ENCODE data around the gene ANXA11. TPM values are rescaled to one million over a fixed set of nuclear protein-coding genes. Genes with fewer than 3 reads are reported as not detected.

The ANXA11 gene
- total and polyA plus RNA-seq, 2 donors (not counting 1 experiment from before 2014, with no cell fraction given): 124 to 206 TPM

- TF ChIP-seq EZH2 (IDR thresholded peaks at IDR 0.05; ENCODE audit: low read length, missing control alignments) (no peak), CTCF (conservative IDR thresholded peaks at IDR 0.05 in 1 of 2, IDR thresholded peaks at IDR 0.05 in 1 of 2; ENCODE audit: low read depth in 1 of 2, low read length in 2 of 2) (no peak)
- H3K9ac ChIP-seq (ENCODE audit: insufficient read depth, low read length): no peak overlapping the region
- DNase-seq (ENCODE audit: low read depth in 2 of 2): no peak
These were observed 60.6 kb downstream of the ANXA11 start for GRCh38 chr10:80144696-80145131.

GRCh38 chr10:80144067-80144695 lies 61.2 kb downstream of the ANXA11 start:
- no peak overlapping the region for H2AFZ ChIP-seq (ENCODE audit: low read length)
- H3K27me3 ChIP-seq (ENCODE audit: control insufficient read depth, insufficient read depth, low read length): no peaks in the 10 kb centered on the region
- TF ChIP-seq EZH2 (IDR thresholded peaks at IDR 0.05; ENCODE audit: low read length, missing control alignments) (no peak), CTCF (conservative IDR thresholded peaks at IDR 0.05 in 1 of 2, IDR thresholded peaks at IDR 0.05 in 1 of 2; ENCODE audit: low read depth in 1 of 2, low read length in 2 of 2) (no peak)
- no peak for DNase-seq (ENCODE audit: low read depth in 2 of 2)
- H3K9ac ChIP-seq (ENCODE audit: insufficient read depth, low read length): no peak overlapping the region
- no peak overlapping the region for H3K4me3 ChIP-seq (replicated peaks in 1 of 4; ENCODE audit: control extremely low read depth in 1 of 4, insufficient read depth in 1 of 4, low read depth in 3 of 4, low read length in 4 of 4)
- no peak overlapping the region for H3K27ac ChIP-seq (ENCODE audit: insufficient read depth, low read length)
- H3K79me2 ChIP-seq (ENCODE audit: control insufficient read depth, insufficient read depth, low read length): peaks cover 2% of the 10 kb centered on the region
- H3K4me2 ChIP-seq (ENCODE audit: extremely low read depth, insufficient read depth, low read length): no peak overlapping the region
- H4K20me1 ChIP-seq (ENCODE audit: control insufficient read depth, extremely low read depth, insufficient read depth, low read length): no peaks in the 10 kb centered on the region
- H3K9me3 ChIP-seq (ENCODE audit: control insufficient read depth, insufficient read depth, low read depth, low read length): no peaks in the 10 kb centered on the region
- peaks cover 13% of the 10 kb centered on the region for H3K36me3 ChIP-seq (ENCODE audit: control insufficient read depth, insufficient read depth, low read length)
- H3K4me1 ChIP-seq (ENCODE audit: control insufficient read depth, extremely low read depth, insufficient read depth, low read length): peaks cover 8% of the 10 kb centered on the region

More at GRCh38 chr10:80144696-80145131, 60.6 kb downstream of the ANXA11 start:
- Histone ChIP-seq H3K79me2 (ENCODE audit: control insufficient read depth, insufficient read depth, low read length) (no peaks in the 10 kb centered on the region), H3K4me2 (ENCODE audit: extremely low read depth, insufficient read depth, low read length) (no peak overlapping the region), H3K27ac (ENCODE audit: insufficient read depth, low read length) (no peak overlapping the region), H3K9me3 (ENCODE audit: control insufficient read depth, insufficient read depth, low read depth, low read length) (no peaks in the 10 kb centered on the region), H3K27me3 (ENCODE audit: control insufficient read depth, insufficient read depth, low read length) (no peaks in the 10 kb centered on the region), H3K4me3 (replicated peaks in 1 of 4; ENCODE audit: control extremely low read depth in 1 of 4, insufficient read depth in 1 of 4, low read depth in 3 of 4, low read length in 4 of 4) (no peak overlapping the region), H3K36me3 (ENCODE audit: control insufficient read depth, insufficient read depth, low read length) (peaks cover 15% of the 10 kb centered on the region), H4K20me1 (ENCODE audit: control insufficient read depth, extremely low read depth, insufficient read depth, low read length) (no peaks in the 10 kb centered on the region), H3K4me1 (ENCODE audit: control insufficient read depth, extremely low read depth, insufficient read depth, low read length) (peaks cover 8% of the 10 kb centered on the region), H2AFZ (ENCODE audit: low read length) (no peak overlapping the region)

GRCh38 chr10:80141696-80142460 lies 63.5 kb downstream of the ANXA11 start:
- Histone ChIP-seq H3K36me3 (ENCODE audit: control insufficient read depth, insufficient read depth, low read length) (peaks cover 2% of the 10 kb centered on the region), H4K20me1 (ENCODE audit: control insufficient read depth, extremely low read depth, insufficient read depth, low read length) (no peaks in the 10 kb centered on the region)

More at GRCh38 chr10:80141696-80142460, 63.5 kb downstream of the ANXA11 start:
- no peaks in the 10 kb centered on the region for H3K9me3 ChIP-seq (ENCODE audit: control insufficient read depth, insufficient read depth, low read depth, low read length)
- H3K4me2 ChIP-seq (ENCODE audit: extremely low read depth, insufficient read depth, low read length): no peak overlapping the region
- no peak overlapping the region for H2AFZ ChIP-seq (ENCODE audit: low read length)
- H3K4me3 ChIP-seq (replicated peaks in 1 of 4; ENCODE audit: control extremely low read depth in 1 of 4, insufficient read depth in 1 of 4, low read depth in 3 of 4, low read length in 4 of 4): no peak overlapping the region
- no peak for DNase-seq (ENCODE audit: low read depth in 2 of 2)
- no peak overlapping the region for H3K9ac ChIP-seq (ENCODE audit: insufficient read depth, low read length)
- H3K79me2 ChIP-seq (ENCODE audit: control insufficient read depth, insufficient read depth, low read length): peaks cover 2% of the 10 kb centered on the region
- no peaks in the 10 kb centered on the region for H3K27me3 ChIP-seq (ENCODE audit: control insufficient read depth, insufficient read depth, low read length)
- TF ChIP-seq CTCF (conservative IDR thresholded peaks at IDR 0.05 in 1 of 2, IDR thresholded peaks at IDR 0.05 in 1 of 2; ENCODE audit: low read depth in 1 of 2, low read length in 2 of 2) (no peak), EZH2 (IDR thresholded peaks at IDR 0.05; ENCODE audit: low read length, missing control alignments) (no peak)
- peaks cover 20% of the 10 kb centered on the region for H3K4me1 ChIP-seq (ENCODE audit: control insufficient read depth, extremely low read depth, insufficient read depth, low read length)
- H3K27ac ChIP-seq (ENCODE audit: insufficient read depth, low read length): no peak overlapping the region
